ENCODE results near the gene GPR3. TPM values are rescaled to one million over a fixed set of nuclear protein-coding genes. Genes with fewer than 3 reads are reported as not detected.

The GPR3 gene
- total and polyA plus RNA-seq, 10 of the 15 experiments (the other 5 are each of a cell fraction or from before 2014, with no cell fraction given) = 0.33 to 1.4 (median 0.63) TPM; not detected in 3

- TF ChIP-seq NFIC (IDR thresholded peaks at IDR 0.05; ENCODE audit: low read depth, low read length) (peak; percentile 59), MYC (IDR thresholded peaks at IDR 0.05; ENCODE audit: insufficient read depth, insufficient read length, insufficient replicate concordance, low read length, severe bottlenecking) (no peak), SUZ12 (IDR thresholded peaks at IDR 0.05; ENCODE audit: unreplicated experiment) (no peak), EZH2 (IDR thresholded peaks at IDR 0.05; ENCODE audit: borderline replicate concordance, control insufficient read depth, low read depth, low read length) (no peak), TCF3 (IDR thresholded peaks at IDR 0.05; ENCODE audit: borderline replicate concordance, insufficient read depth, low read depth, low read length) (peak; percentile 89; the same call in 1 of the 2 replicates), CEBPB (IDR thresholded peaks at IDR 0.05; ENCODE audit: borderline replicate concordance in 1 of 2, low read depth in 2 of 2, low read length in 2 of 2) (no peak; a peak in 1 of 4 replicates), RELA (IDR thresholded peaks at IDR 0.05; ENCODE audit: borderline replicate concordance, partially characterized antibody) (no peak), ZNF592 (IDR thresholded peaks at IDR 0.05) (peak; percentile 32; the same call in 1 of the 2 replicates), NFYA (IDR thresholded peaks at IDR 0.05; ENCODE audit: borderline replicate concordance, low read depth, low read length) (no peak), FOS (IDR thresholded peaks at IDR 0.05; ENCODE audit: borderline replicate concordance, extremely low read depth, insufficient read length) (no peak), PAX8 (IDR thresholded peaks at IDR 0.05) (no peak; the same call in 1 of the 2 replicates), CHD1 (IDR thresholded peaks at IDR 0.05; ENCODE audit: low read depth, low read length) (no peak)
- TF ChIP-seq, protein P1, sequence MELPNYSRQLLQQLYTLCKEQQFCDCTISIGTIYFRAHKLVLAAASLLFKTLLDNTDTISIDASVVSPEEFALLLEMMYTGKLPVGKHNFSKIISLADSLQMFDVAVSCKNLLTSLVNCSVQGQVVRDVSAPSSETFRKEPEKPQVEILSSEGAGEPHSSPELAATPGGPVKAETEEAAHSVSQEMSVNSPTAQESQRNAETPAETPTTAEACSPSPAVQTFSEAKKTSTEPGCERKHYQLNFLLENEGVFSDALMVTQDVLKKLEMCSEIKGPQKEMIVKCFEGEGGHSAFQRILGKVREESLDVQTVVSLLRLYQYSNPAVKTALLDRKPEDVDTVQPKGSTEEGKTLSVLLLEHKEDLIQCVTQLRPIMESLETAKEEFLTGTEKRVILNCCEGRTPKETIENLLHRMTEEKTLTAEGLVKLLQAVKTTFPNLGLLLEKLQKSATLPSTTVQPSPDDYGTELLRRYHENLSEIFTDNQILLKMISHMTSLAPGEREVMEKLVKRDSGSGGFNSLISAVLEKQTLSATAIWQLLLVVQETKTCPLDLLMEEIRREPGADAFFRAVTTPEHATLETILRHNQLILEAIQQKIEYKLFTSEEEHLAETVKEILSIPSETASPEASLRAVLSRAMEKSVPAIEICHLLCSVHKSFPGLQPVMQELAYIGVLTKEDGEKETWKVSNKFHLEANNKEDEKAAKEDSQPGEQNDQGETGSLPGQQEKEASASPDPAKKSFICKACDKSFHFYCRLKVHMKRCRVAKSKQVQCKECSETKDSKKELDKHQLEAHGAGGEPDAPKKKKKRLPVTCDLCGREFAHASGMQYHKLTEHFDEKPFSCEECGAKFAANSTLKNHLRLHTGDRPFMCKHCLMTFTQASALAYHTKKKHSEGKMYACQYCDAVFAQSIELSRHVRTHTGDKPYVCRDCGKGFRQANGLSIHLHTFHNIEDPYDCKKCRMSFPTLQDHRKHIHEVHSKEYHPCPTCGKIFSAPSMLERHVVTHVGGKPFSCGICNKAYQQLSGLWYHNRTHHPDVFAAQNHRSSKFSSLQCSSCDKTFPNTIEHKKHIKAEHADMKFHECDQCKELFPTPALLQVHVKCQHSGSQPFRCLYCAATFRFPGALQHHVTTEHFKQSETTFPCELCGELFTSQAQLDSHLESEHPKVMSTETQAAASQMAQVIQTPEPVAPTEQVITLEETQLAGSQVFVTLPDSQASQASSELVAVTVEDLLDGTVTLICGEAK (IDR thresholded peaks at IDR 0.05; ENCODE audit: borderline replicate concordance) = no peak
- TF ChIP-seq, protein P2, sequence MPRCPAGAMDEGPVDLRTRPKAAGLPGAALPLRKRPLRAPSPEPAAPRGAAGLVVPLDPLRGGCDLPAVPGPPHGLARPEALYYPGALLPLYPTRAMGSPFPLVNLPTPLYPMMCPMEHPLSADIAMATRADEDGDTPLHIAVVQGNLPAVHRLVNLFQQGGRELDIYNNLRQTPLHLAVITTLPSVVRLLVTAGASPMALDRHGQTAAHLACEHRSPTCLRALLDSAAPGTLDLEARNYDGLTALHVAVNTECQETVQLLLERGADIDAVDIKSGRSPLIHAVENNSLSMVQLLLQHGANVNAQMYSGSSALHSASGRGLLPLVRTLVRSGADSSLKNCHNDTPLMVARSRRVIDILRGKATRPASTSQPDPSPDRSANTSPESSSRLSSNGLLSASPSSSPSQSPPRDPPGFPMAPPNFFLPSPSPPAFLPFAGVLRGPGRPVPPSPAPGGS (IDR thresholded peaks at IDR 0.05; ENCODE audit: borderline replicate concordance, insufficient read depth, low read depth, low read length, poor library complexity, severe bottlenecking) = peak; percentile 78
- TF ChIP-seq, protein P3, sequence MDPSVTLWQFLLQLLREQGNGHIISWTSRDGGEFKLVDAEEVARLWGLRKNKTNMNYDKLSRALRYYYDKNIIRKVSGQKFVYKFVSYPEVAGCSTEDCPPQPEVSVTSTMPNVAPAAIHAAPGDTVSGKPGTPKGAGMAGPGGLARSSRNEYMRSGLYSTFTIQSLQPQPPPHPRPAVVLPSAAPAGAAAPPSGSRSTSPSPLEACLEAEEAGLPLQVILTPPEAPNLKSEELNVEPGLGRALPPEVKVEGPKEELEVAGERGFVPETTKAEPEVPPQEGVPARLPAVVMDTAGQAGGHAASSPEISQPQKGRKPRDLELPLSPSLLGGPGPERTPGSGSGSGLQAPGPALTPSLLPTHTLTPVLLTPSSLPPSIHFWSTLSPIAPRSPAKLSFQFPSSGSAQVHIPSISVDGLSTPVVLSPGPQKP (IDR thresholded peaks at IDR 0.05; ENCODE audit: low read depth, low read length) = no peak
Observed at GRCh38 chr1:27416387-27417111, 24.1 kb downstream of the GPR3 start (continued).
